K562 (cell line): ENCODE measurements around the gene CASP2. TPM values are rescaled to one million over a fixed set of nuclear protein-coding genes. Genes with fewer than 3 reads are reported as not detected.
A peak's percentile ranks its signal among the peaks of the same experiment; 100 is the strongest.

Experiments used
- ASH1L ChIP-seq: fragments of 450-650 bp; IDR thresholded peaks from 2 replicates; pipeline ENCODE4 v1.6.1; 2018; ENCODE audit warnings: borderline replicate concordance, mild to moderate bottlenecking, low read depth; ENCODE audit not compliant: partially characterized antibody
- BMI1 ChIP-seq: fragments of 150-350 bp; IDR thresholded peaks from 2 replicates; pipeline ENCODE4 v1.6.1; 2014; ENCODE audit warnings: low read length
- CEBPB ChIP-seq: fragments of 450-650 bp; IDR thresholded peaks from 2 replicates; pipeline ENCODE4 v1.6.1; 2016; ENCODE audit warnings: missing genetic modification characterization, missing compliant biosample characterization
- CREB3 ChIP-seq: fragments of 450-650 bp; conservative IDR thresholded peaks from 2 replicates; pipeline ENCODE4 v1.6.1; 2016; ENCODE audit warnings: missing genetic modification characterization, low read depth, mild to moderate bottlenecking, missing compliant biosample characterization, moderate library complexity
- CREB5 ChIP-seq: fragments of 250-450 bp; sonication (Bioruptor Pico); IDR thresholded peaks from 2 replicates; pipeline ENCODE4 v1.5.0; 2020; ENCODE audit warnings: mild to moderate bottlenecking
- EP300 ChIP-seq: IDR thresholded peaks from 2 replicates; pipeline ENCODE4 v1.6.1; 2012; ENCODE audit warnings: low read length, improper control_type of control experiment
- ETS1 ChIP-seq: conservative IDR thresholded peaks from 2 replicates; pipeline ENCODE4 v1.6.1; 2011; ENCODE audit warnings: low read depth, mild to moderate bottlenecking, low read length; ENCODE audit not compliant: control insufficient read depth
- ETV5 ChIP-seq: sonication (generic); formaldehyde crosslinking; IDR thresholded peaks from 2 replicates; pipeline ENCODE4 v1.4.0; 2020; ENCODE audit warnings: low read depth, mild to moderate bottlenecking, missing genetic modification reagents
- HIVEP1 ChIP-seq: fragments of 250-450 bp; sonication (Bioruptor Pico); IDR thresholded peaks from 2 replicates; pipeline ENCODE4 v1.4.0; 2020; ENCODE audit warnings: mild to moderate bottlenecking
- HMG20A ChIP-seq: fragments of 450-650 bp; formaldehyde crosslinking; conservative IDR thresholded peaks from 2 replicates; pipeline ENCODE4 v1.4.0; 2020; ENCODE audit warnings: mild to moderate bottlenecking, mixed read lengths
- HNRNPK ChIP-seq: fragments of 200-400 bp; formaldehyde crosslinking; IDR thresholded peaks from one replicate; pipeline ENCODE4 v1.6.1; 2018; ENCODE audit warnings: mild to moderate bottlenecking, low read depth, low read length; ENCODE audit not compliant: poor library complexity, severe bottlenecking
- IRF9 ChIP-seq: fragments of 450-650 bp; IDR thresholded peaks from 2 replicates; pipeline ENCODE4 v1.6.1; 2016; ENCODE audit warnings: missing biosample characterization, missing genetic modification characterization
- JUN ChIP-seq, 2 experiments: sonication (generic) in 1 of 2; formaldehyde crosslinking in 1 of 2; IDR thresholded peaks; 2 replicates each; pipeline versions ENCODE4 v1.6.1 to v1.8.0; 2012 to 2022; ENCODE audit warnings: borderline replicate concordance in 2 of 2, mild to moderate bottlenecking in 2 of 2, improper control_type of control experiment in 1 of 2, low read depth in 1 of 2, low read length in 1 of 2, missing genetic modification reagents in 1 of 2
- KDM4B ChIP-seq, 2 experiments: fragments of 450-650 bp in 1 of 2; sonication (generic) in 1 of 2; IDR thresholded peaks; 2 replicates each; pipeline ENCODE4 v1.6.1; 2016 to 2017; ENCODE audit warnings: borderline replicate concordance in 2 of 2, antibody characterized with exemption in 1 of 2, low read depth in 1 of 2, mild to moderate bottlenecking in 1 of 2
- MAZ ChIP-seq, 2 experiments: fragments of 450-650 bp in 1 of 2; sonication (generic) in 1 of 2; formaldehyde crosslinking; IDR thresholded peaks in 1 of 2; conservative IDR thresholded peaks in 1 of 2; 2 replicates each; pipeline versions ENCODE4 v1.4.0 to v1.5.0; 2020; ENCODE audit warnings: mild to moderate bottlenecking in 1 of 2, missing genetic modification reagents in 1 of 2
- MEF2D ChIP-seq: conservative IDR thresholded peaks from 2 replicates; pipeline ENCODE4 v1.6.1; 2016; ENCODE audit warnings: low read depth, missing genetic modification characterization, missing compliant biosample characterization
- MIER1 ChIP-seq: fragments of 450-650 bp; IDR thresholded peaks from 2 replicates; pipeline ENCODE4 v1.6.1; 2016; ENCODE audit warnings: antibody characterized with exemption, mild to moderate bottlenecking, low read depth
- PML ChIP-seq: IDR thresholded peaks from 2 replicates; pipeline ENCODE4 v1.6.1; 2012; ENCODE audit warnings: low read length, inconsistent platforms
- STAT5B ChIP-seq: fragments of 250-450 bp; sonication (Bioruptor Pico); IDR thresholded peaks from 2 replicates; pipeline ENCODE4 v1.8.0; 2021; ENCODE audit warnings: mild to moderate bottlenecking, inconsistent platforms
- TRIM28 ChIP-seq: fragments of 450-650 bp; IDR thresholded peaks from 2 replicates; pipeline ENCODE4 v1.6.1; 2017
- ZKSCAN1 ChIP-seq: fragments of 150-350 bp; IDR thresholded peaks from 2 replicates; pipeline ENCODE4 v1.6.1; 2016; ENCODE audit warnings: low read depth, low read length
- ZNF398 ChIP-seq: fragments of 250-450 bp; sonication (Bioruptor Pico); IDR thresholded peaks from 2 replicates; pipeline ENCODE4 v1.8.0; 2021; ENCODE audit warnings: moderate library complexity, mild to moderate bottlenecking, inconsistent platforms
- ZNF75A ChIP-seq: fragments of 450-650 bp; formaldehyde crosslinking; IDR thresholded peaks from 2 replicates; pipeline ENCODE4 v1.4.0; 2020; ENCODE audit warnings: mild to moderate bottlenecking
- polyA plus RNA-seq, 8 experiments: library from polyadenylated mRNA; depleted of rRNA in 4 of 8; stranded (reverse) in 5 of 8; unstranded in 3 of 8; fragments of >200 nt; fragmentation: Nextera tagmentation in 2 of 8; fragmentation: Illumina TruSeq in 1 of 8; extraction: Ambion mirVana in 2 of 8; extraction: Trizol in 1 of 8; gene quantifications; 2 replicates each; pipeline versions ENCODE4 v1.2.1 to v1.2.3, GENCODE V29; 2011 to 2014; ENCODE audit warnings: inconsistent platforms in 1 of 8, missing spikeins in 1 of 8
- total RNA-seq, 7 experiments: library from RNA; depleted of rRNA in 6 of 7; stranded (reverse); fragments of >200 nt in 6 of 7; fragmentation: Illumina TruSeq in 2 of 7; extraction: Trizol in 2 of 7; gene quantifications; 2 replicates each; pipeline versions ENCODE4 v1.2.1 to v1.2.3, GENCODE V29; 2011 to 2021; ENCODE audit warnings: low replicate concordance in 1 of 7

The CASP2 gene
- total and polyA plus RNA-seq, 9 of the 15 experiments (the other 6 are each of a cell fraction or from before 2014, with no cell fraction given) = 18.8 to 64.9 (median 24.1) TPM

GRCh38 chr7:143288836-143289235 is 685 bp downstream of the CASP2 start (continued):
- TF ChIP-seq JUN (IDR thresholded peaks at IDR 0.05; ENCODE audit: borderline replicate concordance, low read depth, low read length) (no peak), JUN (CRISPR knock-in tag; IDR thresholded peaks at IDR 0.05; ENCODE audit: borderline replicate concordance) (0 out of 2 replicates have a peak, but pooled peaks have one; percentile 8), MEF2D (tag) (no peak), IRF9 (tag) (no peak), ETS1 (no peak), HMG20A (CRISPR knock-in tag) (no peak), TRIM28 (no peak), CREB3 (tag) (no peak), CREB5 (CRISPR knock-in tag) (no peak), ZNF398 (no peak), ASH1L (no peak), ZKSCAN1 (no peak), MIER1 (0 out of 2 replicates have a peak, but pooled peaks have one; percentile 16), ETV5 (no peak), BMI1 (no peak), PML (no peak), MAZ (CRISPR knock-in tag; conservative IDR thresholded peaks at IDR 0.05 in 1 of 2, IDR thresholded peaks at IDR 0.05 in 1 of 2) (no peak), ZNF75A (CRISPR knock-in tag) (no peak), HIVEP1 (no peak), CEBPB (no peak), HNRNPK (no peak), EP300 (no peak), KDM4B (IDR thresholded peaks at IDR 0.05; ENCODE audit: borderline replicate concordance in 2 of 2, low read depth in 1 of 2) (no peak), STAT5B (CRISPR knock-in tag) (no peak)
